NCI-H460 (cell line): ENCODE data around the gene LYZL2. TPM values are rescaled to one million over a fixed set of nuclear protein-coding genes. Genes with fewer than 3 reads are reported as not detected.
"Not testable (repeated sequence)": the region's sequence is repeated elsewhere in the genome, so short reads cannot be mapped to it uniquely, and the experiment has no call there.

Experiments used
- DNase-seq: peaks from one replicate; pipeline ENCODE4 v3.0.0-alpha.2; 2016; ENCODE audit warnings: low read depth; ENCODE audit errors: extremely low read depth
- polyA plus RNA-seq: library from polyadenylated mRNA; depleted of rRNA; stranded (reverse); fragments of >200 nt; gene quantifications from 2 replicates; pipeline ENCODE4 v1.2.3, GENCODE V29; 2014; cell fraction: nucleus; rRNA removed
- total RNA-seq: library from RNA; depleted of rRNA; stranded (reverse); fragments of >200 nt; shearing (Covaris generic); gene quantifications from 2 replicates; pipeline ENCODE4 v1.2.3, GENCODE V29; 2014; rRNA removed

The LYZL2 gene
- not detected in 2 replicates for total RNA-seq
- not detected in 2 replicates for polyA plus RNA-seq

- DNase-seq: no peak
Measured at GRCh38 chr10:30629653-30630052, at the start of gene LYZL2. TSS of gene LYZL2 (minus strand) at chr10:30629753. CDS start at chr10:30626915, 2,838 bp downstream.

GRCh38 chr10:30677616-30678015 is 48.1 kb upstream of the LYZL2 start:
- DNase-seq: not testable (repeated sequence)

GRCh38 chr10:30677146-30677545 is 47.6 kb upstream of the LYZL2 start:
- DNase-seq: not testable (repeated sequence)

- no peak for DNase-seq
Measured at GRCh38 chr10:30675791-30676718, 46.5 kb upstream of the LYZL2 start.

- no peak for DNase-seq
Measured at GRCh38 chr10:30674796-30675195, 45.2 kb upstream of the LYZL2 start.

- DNase-seq: not testable (repeated sequence)
Measured at GRCh38 chr10:30673262-30673661, 43.7 kb upstream of the LYZL2 start.

GRCh38 chr10:30672338-30672737 is 42.8 kb upstream of the LYZL2 start:
- not testable (repeated sequence) for DNase-seq

GRCh38 chr10:30671026-30671616 is 41.6 kb upstream of the LYZL2 start:
- peak; percentile 72 for DNase-seq

GRCh38 chr10:30667982-30668381 is 38.4 kb upstream of the LYZL2 start:
- DNase-seq: not testable (repeated sequence)

GRCh38 chr10:30663403-30663802 is 33.9 kb upstream of the LYZL2 start:
- DNase-seq: not testable (repeated sequence)

- no peak for DNase-seq
Measured at GRCh38 chr10:30662814-30663213, 33.3 kb upstream of the LYZL2 start.

GRCh38 chr10:30660314-30660713 is 30.8 kb upstream of the LYZL2 start:
- DNase-seq: not testable (repeated sequence)

GRCh38 chr10:30656233-30656632 is 26.7 kb upstream of the LYZL2 start:
- DNase-seq: no peak

GRCh38 chr10:30655001-30655400 is 25.4 kb upstream of the LYZL2 start:
- not testable (repeated sequence) for DNase-seq

GRCh38 chr10:30651470-30652397 is 22.2 kb upstream of the LYZL2 start:
- not testable (repeated sequence) for DNase-seq

GRCh38 chr10:30647089-30647488 is 17.5 kb upstream of the LYZL2 start:
- no peak for DNase-seq

GRCh38 chr10:30645340-30645827 is 15.8 kb upstream of the LYZL2 start:
- DNase-seq: no peak

GRCh38 chr10:30644408-30644861 is 14.9 kb upstream of the LYZL2 start:
- DNase-seq: not testable (repeated sequence)

- not testable (repeated sequence) for DNase-seq
Measured at GRCh38 chr10:30643557-30644199, 14.1 kb upstream of the LYZL2 start.

GRCh38 chr10:30642856-30643255 is 13.3 kb upstream of the LYZL2 start:
- not testable (repeated sequence) for DNase-seq
